GM12873 (cell line): Measurements from ENCODE around the gene ITGA11.

ENCODE experiments used
- TF ChIP-seq, protein P1 (sequence below): IDR thresholded peaks from 2 replicates; pipeline ENCODE4 v1.5.1; 2012; ENCODE audit warnings: low read depth, mild to moderate bottlenecking, moderate library complexity, low read length, control low read depth; ENCODE audit not compliant: insufficient read depth; ENCODE audit errors: missing control alignments

Gene ITGA11

DNA sequence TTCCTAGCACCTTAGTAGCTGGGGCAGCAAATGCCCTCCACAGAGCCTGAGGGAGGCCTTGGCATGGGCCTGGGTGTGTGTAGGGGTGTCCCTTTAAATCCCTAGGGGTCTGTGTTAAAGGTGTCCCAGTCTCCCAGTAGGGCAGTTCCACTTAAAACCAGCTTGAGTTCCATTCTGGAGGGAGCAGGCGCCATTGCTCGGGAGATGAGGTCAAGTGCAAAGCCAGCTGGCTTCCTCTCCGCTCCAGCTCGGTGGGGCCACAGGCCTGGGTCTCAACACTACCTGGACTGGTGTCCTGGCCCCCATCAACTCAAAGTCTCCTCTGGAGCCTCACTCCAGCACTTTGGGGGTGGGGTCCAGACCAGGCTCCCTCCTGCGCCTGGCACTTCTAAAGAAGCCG, 129.2 kb downstream of the ITGA11 start:
- TF ChIP-seq, protein P1, sequence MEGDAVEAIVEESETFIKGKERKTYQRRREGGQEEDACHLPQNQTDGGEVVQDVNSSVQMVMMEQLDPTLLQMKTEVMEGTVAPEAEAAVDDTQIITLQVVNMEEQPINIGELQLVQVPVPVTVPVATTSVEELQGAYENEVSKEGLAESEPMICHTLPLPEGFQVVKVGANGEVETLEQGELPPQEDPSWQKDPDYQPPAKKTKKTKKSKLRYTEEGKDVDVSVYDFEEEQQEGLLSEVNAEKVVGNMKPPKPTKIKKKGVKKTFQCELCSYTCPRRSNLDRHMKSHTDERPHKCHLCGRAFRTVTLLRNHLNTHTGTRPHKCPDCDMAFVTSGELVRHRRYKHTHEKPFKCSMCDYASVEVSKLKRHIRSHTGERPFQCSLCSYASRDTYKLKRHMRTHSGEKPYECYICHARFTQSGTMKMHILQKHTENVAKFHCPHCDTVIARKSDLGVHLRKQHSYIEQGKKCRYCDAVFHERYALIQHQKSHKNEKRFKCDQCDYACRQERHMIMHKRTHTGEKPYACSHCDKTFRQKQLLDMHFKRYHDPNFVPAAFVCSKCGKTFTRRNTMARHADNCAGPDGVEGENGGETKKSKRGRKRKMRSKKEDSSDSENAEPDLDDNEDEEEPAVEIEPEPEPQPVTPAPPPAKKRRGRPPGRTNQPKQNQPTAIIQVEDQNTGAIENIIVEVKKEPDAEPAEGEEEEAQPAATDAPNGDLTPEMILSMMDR = no peak

DNA sequence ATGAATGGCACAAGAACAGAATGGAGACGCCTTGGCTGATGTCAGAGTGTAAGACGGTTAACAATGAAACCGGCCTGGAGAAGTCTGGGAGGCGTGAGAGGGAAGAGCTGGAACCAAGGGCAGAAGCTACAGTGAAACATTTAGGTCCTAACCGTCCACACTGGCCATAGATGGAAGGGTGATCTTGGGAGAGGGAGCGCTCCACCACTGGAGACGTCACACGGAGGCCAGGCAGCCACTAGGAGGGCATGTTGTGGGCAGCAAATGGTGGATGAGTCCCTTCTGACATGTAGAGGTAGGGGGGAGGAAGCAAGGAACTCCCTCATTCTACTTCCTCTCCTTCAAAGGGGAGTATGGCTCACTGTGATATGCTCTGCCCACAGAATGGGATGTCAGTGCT, 130.7 kb downstream of the ITGA11 start:
- TF ChIP-seq, protein P1 = no peak

DNA sequence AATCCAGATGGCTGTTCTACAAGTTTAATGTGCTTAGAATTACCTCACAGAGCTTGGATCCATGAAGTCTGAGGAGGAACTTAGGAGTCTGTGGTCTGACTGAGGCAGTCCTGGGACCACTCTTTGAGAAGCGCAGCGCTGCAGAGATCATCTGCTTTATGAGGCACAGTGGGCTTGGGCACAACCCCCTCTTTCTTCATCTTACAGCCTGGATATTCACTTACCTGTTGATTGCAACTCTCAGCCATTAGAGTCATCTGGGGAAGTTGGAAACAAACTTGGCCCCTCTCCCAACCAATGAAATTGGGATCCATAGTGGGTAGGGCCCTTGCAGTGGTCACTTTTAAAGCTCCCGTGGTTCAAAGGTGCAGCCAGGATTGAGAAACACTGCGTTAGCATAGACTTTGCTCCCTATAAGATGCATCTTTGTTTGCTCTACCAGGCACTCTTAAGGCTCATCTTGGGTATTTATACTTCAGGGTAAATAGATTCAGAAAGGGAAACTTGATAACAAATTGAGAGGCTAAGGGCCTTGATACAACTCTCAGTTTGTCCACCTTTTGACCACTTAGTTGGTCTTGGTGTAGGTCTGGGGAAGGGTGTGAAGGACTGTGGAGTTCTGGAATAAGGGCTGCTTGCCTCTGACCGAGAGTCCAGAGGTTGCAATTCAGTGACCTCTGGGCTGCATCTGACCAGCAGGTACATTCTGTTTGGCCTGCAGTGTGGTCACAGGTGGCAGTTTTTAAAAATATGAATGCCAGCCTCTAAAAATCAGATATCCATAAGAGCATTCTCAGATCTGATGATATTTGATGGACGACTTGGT, 131.6 kb downstream of the ITGA11 start:
- TF ChIP-seq, protein P1 = no peak

DNA sequence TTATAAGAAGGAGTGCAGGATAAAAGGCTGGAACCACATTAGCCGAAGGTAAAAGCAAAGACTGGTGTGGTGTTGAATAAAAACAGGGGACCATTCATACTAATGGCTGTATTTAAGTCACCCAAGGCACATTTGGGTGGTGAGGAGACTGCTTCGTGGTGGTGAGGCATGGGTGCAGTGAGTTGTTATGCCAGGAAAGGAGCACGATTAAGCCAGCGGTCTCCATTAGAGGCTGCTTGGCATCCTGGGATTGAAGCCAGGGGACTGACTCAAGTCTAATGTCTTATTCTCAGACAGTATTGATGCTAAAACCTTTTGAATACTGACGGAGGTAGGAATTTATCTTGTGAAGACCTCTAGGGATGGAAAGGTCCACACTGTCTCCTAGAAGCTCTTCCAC, 132.5 kb downstream of the ITGA11 start:
- TF ChIP-seq, protein P1 = no peak

DNA sequence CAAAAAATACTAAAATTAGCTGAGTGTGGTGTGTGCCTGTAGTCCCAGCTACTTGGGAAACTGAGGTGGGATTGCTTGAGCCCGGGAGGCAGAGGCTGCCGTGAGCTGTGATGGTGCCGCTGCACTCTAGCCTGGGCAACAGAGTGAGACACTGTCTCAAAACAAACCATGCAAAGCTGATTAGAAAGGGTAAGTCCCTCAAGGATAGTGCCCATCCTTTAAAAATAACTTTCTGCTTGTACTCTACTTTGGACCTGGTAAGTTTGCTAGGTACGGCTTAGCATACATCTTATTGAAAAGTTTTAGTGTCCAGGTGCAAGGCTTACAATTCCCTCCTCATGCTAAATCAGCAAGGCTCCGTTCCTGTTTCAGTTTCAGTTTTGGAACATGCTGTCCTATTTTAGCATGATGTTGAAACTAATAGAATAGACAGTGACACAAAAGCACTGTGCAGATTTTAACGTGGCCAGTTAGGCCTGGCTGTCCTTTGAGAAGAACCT, 133.0 kb downstream of the ITGA11 start:
- TF ChIP-seq, protein P1 = no peak

DNA sequence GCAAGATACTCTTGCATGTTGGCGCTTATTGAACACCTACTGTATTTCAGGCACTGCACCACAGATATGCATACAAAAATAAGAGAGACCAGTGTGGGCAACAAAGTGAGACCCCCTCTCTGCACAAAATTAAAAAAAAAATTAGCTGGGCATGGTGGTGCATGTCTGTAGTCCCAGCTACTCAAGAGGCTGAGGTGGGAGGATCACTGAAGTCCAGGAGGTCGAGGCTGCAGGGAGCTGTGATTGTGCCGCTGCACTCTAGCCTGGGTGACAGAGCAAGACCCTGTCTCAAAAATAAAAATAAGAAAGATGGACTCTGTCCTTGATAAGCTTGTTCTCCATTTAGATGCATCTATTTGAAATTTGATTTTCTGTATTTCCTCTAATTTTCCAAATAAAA, 133.6 kb downstream of the ITGA11 start:
- TF ChIP-seq, protein P1 = no peak

DNA sequence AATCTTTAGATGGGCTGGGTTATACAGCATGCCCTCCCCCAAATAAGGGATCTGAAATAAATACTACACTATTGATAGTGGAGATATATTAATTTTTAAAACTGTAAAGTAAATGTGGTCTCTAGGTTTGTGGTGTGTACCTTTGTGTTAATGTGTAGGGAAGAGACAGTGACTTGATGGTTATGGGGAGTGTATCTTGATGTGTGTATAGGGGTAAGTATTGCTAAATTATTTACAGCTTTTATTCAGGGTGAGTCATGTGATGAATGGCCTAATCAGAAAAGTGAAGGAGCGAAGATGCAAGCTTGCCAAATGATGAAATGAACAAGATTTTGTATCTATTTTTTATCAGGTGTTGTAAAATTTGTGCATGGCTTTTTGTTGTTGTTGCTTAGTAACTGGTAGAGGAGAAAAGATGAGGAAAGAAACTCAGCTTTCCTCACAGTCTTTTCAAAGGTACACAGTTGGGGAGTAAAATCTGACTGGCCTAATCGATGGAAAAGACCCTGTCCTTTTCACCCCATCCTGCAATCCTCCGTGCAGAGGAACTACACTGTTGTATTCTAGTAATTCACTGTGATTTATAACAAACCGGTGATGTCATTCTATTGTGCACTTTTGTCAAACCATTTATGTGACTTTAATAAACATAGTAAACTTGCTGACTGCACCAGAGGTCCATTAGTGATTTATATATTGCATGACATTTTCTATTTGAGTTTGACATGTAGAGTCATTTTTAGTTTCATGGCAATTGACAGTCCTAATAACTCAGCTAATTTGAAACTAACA, 136.8 kb downstream of the ITGA11 start:
- TF ChIP-seq, protein P1 = no peak
